Stimulated activated CD8-positive, alpha-beta memory T cell treated with anti-CD3 and anti-CD28 coated beads, Interleukin-4, amount 100 ng/mL, for 1 hour (primary cell): ENCODE data around the gene PHC2.

Source experiments
- DNase-seq, 2 donors: peaks; one replicate each; pipeline ENCODE4 v3.0.0-alpha.2; 2020; ENCODE audit warnings: low read depth in 2 of 2, low spot score in 1 of 2

PHC2 gene

DNA sequence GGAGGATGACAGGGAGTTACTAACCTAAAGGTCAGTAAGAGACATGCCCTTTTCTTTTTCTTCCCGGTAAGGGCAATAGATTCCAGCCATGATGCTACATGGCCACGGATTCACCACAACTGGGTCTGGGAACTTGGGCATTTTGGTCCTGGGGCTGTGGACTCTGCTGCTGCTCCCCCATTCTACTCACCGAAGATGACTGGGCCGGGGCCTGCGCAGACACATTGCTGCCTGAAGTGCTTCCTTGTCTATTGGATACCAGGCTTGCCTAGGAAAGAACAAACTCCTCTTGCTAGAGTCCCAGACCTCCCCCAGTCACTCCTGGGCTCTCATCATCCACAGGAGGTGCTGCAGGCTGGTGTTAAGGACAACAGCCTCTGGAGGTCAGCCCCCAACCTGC is 60.1 kb downstream of the PHC2 start:
- DNase-seq, result no peak

DNA sequence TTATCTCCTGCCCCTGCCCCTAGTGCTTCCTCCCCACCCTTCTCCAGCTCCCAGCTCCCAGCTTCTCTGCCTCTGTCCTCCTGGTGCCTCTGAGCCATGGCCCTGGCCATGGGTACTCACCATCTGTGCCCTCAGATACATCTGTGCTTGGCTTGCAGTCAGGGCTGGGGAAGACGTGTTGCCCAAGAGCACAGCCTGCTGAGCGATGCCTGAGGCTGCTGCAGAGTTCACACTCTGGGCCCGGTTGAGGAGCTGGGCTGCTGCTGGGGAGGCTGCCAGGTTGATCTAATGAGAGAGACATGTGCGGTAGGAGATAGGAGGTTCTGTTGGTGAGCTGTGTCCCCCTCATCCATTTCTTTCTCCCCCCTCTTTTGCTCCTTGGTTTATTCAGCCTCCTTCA is 60.6 kb downstream of the PHC2 start:
- DNase-seq, result no peak

DNA sequence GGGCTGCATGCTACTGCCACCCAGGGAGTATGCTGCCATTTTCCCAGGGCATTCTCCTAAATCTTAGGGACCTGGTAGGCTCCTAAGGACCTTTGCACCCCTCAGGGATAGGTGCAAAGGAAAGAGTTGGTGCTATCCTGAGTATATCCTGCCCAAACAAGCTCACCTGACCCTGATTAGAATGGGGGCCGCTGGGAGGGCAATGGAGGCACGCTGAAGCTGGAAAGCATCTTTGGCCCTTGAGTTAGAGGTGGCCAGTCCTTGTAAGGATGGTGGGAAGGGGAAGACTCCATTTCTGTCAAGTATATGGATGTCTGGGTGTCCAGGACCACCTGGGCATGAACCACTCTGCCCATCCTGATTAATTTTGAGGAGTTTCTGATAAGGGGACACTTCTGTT is 61.1 kb downstream of the PHC2 start:
- DNase-seq, result no peak

DNA sequence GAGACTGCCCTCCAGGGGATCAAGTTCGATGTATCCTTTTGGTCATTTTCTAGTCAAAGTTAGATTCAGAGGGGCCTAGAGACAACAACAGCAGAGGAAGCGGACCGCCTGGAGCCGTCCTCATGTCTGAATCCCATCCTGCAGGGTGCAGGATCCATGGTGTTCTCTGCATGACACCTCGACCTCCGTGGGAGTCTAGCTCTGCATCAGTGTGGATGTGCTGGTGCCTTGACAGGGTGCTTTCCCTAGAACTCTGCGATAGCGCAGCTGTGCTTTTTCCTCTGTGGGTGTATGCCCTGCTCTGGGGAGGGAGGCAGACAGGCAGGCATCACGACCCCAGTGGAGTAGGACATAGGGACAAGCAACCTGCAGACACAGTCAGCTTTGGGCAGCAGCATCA is 61.8 kb downstream of the PHC2 start:
- DNase-seq, result no peak

DNA sequence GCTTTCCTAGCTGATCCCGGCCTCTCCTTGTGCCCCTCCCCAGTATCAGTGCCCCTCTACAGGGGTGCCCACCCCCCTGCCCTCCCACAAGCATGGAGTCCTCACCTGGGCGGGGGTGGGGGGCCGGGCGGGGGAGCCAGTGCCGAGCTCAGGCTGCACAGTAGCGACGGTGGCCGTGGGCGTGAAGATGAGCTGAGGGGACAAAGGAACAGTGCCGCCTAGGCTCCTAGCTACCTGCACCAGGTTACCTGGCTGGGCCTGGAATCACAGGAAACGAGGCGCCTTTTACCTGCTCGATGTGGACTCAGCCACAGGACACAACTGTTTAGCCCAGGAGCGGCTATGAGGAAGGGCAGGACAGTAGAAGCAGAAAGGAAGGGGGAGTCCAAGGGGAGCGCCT is 62.5 kb downstream of the PHC2 start:
- DNase-seq, result no peak

DNA sequence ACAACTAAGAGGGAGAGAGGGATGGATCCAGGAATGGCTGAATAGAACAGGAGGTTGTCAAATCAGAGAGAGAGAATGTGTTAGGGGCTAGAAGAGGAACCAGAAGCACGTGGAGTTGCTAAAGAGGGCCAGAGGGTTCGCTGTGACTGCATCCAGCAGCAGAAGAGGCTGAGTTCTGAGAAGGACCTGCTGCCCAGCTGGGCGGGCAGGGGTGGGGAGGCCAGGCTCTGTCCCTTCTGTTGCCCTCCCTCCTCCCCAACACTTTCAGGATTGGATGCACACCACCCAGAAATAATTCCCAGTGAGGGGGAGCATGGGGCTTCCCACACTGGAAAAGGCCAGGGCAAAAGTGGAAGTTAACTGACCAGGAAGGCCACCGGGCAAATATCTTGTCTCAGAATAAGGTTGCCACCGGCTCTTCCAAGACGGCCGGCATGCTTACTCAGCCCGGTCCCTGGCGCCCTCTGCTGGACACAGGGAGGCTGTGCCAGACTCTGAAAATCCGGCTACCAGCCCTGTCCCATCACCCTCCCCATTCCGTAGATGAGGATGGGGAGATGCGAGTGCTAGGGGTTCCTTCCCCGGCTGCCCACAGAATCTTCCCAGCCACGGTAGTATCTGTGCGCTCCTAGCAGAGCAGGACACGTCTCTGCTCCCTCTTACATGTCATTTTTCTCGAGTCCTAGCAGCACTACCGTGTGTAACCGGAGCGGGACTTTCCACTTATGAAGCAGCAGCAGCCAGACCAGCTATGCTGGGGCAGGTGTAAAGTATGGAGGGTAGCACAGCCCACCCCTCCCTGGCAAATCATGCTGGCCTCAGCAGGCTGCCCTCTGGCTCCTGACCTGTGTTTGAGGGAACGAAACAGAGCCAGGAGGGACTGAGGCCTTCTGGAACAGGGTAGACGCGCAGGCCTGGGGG is 63.1 kb downstream of the PHC2 start:
- peak; percentile 71 to 75 for DNase-seq

DNA sequence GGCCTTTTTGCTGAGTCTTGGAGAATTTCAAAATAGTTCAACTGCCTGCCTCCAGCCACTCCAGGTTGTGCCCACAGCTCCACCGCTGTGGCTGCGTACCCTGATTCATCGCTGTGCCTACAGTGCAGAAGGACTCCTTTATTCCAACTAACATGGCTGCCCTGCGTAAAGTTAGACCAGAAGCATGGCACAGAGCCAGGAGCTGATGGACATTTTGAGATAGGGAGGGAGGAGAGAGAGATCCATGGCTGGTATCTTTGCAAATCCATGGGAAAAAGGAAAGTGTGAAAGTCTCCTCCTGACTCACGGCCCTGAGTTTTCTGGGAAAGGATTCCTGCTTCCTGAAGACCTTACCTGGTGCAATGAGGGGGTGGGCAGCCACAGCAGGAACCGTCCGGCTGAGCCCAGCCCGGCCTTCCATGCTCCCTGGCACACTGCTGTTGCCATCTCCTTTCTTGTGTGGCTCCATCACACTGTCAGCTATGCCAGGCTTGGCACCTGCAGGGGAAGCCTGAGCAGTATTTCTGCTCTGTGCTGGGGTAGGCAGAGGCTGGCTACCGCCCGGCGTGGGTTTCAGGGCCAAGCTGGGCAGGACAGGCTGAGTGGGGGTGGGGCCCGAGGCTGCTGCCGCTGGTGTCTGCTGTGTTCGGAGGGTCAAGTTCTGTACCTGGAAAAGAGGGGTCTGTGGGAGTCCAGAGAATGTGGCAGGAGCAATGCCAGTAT is 64.0 kb downstream of the PHC2 start:
- no peak for DNase-seq

DNA sequence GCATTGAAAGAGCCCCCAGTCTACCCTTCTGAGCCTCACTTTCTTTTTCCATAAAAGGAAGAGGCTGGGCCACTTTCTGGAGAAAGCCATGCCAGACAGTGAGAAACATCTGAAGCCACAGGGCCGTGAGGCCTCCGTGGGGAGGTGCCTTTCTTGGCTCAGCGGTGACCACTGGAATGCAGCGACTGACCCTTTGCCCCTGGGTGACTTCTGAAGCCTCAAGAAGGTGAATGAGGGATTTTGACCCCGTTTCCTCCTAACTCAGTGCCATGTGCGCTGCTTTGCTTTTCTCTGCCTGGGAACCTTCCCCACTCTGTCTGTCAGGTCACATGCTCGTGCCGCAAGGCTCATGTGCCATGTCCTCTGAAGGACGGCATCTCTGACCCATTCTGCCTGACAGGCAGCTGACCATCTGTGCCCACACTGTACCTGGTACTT is 65.3 kb downstream of the PHC2 start:
- no peak for DNase-seq

DNA sequence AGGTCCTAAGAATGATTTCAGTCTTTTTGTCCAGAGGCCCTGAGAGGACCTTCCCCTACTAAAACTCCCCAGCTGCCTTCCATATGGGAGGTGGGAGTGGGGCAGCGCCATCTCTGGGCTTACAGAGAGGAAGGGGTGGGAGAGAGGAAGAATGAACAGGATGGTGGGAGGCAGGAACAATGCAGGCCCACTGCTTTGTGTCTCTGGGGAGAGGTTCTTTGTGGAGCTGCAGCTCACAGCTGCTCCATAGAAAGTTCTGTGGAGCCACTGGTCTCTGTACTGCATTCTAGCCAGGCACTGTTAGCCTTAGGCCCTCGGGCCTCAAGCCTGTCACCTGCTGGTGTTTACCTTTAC is 66.4 kb downstream of the PHC2 start:
- no peak for DNase-seq

DNA sequence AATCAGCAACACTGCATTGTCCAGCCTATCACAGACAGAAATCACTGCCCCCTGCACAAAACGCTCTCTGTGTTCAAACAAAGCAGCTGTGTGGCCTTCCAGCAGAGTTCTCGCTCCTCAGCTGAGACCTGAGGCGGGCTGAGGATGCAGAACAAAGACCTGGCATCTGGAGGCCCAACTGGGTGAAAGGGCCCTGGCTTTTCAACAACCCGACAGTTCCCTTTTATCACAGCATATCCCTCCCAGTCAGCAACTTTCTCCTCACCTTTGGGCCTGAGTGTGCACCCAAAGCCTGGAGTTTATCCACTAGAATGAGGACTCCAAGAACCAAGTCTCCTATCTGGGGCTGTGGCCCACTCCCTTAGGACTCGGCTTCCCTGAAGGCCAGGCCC is 67.4 kb downstream of the PHC2 start:
- DNase-seq, result no peak

DNA sequence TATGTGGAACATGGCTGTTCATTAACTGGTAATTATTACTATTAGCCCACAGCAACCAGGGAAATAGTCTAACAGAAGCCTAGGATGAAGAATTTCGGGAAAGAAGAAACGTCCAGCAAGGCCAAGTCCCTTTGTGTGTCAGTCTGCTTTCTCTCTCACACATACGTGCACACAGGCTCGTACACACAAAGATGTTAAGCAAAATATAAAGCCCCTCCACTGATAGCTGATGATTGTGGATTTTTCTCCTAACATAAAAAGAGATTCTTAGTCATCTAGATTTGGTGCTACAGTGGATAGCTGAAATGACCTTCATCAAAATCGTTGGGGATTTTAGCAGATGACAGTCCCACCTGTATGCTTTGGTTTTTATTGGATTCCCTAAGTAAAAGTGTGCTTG is 67.9 kb downstream of the PHC2 start:
- DNase-seq, result no peak

DNA sequence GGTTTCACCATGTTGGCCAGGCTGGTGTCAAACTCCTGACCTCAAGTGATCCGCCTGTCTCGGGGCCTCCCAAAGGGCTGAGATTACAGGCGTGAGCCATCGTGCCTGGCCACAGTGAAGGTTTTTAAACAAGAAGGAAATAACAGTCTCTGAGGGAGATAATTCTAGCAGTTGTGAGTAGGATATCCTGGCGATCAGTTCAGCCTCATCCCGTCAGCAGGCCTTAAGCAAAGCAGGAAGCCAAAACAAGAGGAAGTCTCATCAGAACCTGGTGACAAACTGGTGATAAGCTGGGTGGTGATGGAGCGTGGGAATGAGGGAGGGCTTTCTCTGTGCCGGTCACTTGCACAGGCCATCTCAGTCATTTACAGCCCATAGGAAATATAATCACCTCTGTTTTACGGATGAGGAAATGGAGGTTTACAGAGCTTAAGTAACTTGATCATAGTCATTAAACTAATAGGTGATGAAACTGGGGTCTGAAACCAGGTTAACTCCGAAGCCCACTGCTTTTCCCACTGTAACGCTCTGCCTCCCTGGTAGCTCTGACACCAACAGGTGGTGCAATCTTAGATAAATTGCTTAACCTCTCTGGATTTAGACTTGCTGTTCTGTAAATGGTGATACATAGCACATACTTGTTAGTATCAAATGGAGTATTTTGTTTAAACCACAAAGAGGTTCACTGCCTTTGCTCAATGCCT is 69.2 kb downstream of the PHC2 start:
- DNase-seq, result no peak

DNA sequence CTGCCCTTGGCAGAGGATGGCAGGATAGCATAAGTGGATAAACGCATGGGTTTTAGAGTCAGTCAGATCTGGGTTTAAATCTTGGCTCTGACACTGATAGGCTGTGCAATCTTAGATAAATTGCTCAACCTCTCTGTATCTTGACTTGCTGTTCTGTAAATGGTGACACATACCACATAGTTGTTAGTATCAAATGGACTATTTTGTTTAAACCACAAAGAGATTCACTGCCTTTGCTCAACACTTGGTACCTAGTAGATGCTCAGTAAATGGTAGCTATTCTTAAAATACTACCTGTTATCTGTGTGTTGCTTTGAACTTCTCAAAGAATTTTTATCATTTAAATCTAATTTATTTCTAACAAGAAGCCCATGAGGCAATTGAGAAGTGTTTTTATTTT is 70.5 kb downstream of the PHC2 start:
- no peak for DNase-seq

DNA sequence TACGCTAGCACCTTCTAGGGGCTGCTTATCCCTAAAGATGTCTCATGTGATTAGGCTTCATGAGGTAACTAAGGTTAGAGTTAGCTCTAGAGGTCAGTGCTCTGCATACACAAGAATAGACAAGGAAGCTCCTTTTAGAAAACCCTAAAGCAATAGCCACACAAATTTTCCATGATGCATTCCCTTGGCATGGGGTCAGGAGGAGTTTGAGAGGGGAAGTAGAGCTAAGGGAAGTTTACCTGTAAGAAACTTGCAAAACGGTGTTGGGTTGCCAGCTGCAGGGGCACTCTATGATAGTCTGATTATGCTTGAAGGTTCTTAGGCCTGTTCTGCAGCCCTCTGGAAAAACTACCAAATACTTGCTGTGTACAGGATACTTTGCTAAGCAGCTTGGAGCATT is 71.0 kb downstream of the PHC2 start:
- DNase-seq, result no peak

DNA sequence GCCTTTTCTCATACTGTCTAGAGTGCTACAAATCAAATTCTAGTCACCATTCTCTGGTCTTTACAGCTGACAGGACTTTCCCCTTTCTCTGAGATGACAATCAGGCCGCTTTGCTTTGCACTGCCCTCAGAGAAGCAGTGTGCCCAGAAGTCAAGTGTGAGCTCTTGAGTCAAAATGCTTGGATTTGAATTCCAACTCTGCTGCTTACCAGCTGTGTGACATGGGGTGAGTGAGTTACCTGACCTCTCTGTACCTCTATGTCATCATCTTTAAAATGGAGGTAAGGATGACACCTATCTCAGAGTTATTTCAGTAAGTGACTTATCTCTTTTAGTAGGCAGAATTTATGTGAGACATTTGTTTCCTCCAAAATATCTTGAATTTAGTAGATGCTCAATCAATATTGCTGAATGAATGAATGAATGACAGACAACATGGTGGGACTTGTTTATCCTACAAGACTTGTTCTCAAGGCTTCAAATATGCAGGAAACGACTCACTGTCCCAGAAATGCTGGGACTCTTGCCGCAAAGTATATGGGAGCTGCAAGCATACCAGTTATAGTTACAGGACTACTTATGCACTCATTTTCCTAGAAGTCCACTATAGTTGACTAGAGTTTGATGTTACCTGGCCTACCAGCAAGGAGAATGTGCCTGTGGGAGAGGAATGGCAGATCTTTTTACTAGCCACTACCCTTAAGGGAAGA is 71.9 kb downstream of the PHC2 start:
- no peak for DNase-seq

DNA sequence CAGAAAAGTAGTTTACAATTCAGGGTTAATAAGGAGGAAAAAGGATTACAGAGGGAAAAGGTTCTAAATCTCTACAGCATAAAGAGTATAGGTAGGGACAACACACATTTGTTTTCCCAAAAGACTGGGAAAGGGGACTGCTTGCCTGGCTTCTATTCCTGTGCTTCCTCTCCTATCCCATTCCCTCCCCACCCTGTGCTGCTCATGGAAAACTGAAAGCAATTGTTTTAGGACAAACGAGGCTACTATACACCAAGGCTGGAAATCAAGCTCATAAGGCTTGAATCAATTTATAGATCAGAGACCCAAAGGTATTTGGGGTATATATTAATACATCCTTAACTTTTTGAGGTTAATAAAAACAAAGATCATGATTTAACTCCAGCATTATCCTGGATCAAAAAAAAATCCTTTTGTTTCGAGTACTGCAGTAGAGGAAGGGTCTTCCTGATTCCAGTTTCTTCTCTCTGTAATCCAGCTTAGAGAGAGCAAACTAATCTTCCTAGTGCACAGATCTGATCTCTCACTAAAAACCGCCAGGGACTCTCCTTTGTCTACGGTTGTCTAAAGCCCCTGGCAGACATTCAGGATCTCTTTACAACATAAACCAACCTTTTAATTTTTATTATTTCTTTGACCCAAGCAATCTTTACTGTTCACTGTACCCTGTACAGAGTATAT is 72.6 kb downstream of the PHC2 start:
- DNase-seq, result no peak

DNA sequence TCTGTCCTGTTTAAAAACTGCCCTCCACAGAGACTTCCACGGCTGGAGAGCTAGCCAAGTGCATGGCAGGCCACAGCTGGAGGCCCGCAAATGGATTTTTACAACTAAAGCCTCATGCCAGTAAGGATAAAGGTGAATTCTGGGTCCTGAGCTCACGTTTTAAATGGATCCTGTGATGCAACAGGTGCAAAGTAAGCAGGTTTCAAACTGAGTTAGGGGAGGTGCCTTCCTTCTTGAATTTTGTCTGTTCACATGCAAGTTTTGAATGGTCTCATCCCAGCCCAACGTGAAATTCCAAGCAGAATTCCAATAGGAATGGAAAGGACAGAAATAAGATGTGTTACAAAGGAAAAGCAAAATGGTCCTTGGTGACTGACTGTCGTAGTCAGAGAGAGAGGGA is 73.8 kb downstream of the PHC2 start:
- DNase-seq, result no peak

DNA sequence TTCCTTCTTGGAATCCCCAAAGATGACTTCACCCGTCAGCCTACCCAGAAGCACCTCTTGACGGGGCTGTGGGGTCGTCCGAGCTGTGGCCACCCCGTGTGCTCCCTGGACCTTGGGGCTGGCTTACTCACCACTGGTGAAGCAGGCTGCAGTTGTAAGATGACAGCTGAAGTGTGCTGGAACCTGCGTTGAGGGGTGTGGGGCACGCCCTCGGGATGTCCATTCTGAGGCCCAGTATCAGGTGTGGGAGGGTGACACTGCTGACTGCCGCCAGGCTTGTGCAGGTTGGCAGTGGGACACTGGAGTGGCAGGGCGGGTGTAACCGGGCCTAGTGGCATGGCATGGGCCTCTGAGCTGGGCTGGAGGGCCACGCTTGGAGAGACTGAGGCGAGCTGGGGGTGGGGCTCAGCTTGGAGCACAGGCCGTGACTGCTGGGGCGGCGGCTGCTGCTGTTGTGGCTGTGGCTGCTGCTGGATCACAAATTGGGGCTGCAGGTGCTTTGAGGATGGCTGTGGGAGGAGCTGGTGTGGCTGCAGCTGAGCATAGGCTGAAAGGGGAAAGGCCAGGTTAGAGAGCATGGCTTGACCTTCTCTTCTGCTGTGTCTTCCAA is 76.1 kb downstream of the PHC2 start:
- DNase-seq, result no peak

DNA sequence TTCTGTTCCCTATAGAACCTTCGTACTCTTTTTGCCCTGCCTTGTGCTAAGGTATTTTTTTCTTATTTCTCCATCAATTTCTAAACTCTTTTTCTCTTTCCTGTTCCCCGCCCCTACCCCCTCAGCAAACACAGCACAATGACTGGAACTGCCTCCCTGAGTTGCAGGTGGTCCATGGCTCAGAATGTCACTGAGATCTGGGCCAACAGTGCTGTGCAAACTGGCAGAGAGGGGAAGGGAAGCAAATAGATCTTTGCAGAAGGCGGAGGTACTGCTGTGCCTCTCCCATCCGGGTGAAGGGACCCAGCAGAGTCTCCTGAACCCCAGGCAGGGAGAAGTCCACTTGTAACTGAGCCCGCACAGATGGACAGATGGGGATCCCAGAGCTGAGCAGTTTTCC is 77.4 kb downstream of the PHC2 start:
- DNase-seq, result no peak

DNA sequence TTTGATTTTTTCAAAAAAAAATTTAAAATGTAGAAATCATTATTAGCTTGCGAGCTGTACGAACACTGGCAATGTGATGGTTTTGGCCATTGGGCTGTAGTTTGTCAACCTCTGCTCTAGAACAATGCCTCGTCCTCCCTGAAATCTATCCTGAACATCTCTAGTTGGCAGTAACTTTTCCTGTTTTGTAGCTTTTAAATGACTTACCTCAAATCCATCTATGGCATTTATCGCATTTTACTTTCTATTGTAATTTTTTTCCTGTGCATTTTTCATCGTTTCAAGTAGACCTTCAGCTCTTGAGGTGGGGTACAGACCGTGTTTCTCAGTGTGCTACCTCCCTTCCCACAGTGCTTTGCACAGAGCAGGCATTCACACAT is 79.6 kb downstream of the PHC2 start:
- DNase-seq, result no peak
